Thyroid gland (tissue), 4 donors: ENCODE data around the gene GLRA3.
"Not testable (repeated sequence)": the region's sequence is repeated elsewhere in the genome, so short reads cannot be mapped to it uniquely, and the experiment has no call there.

Source experiments
- POLR2A ChIP-seq, 2 donors: fragments of 450-650 bp; IDR thresholded peaks; one replicate each; pipeline ENCODE4 v1.6.1; 2017; ENCODE audit warnings: antibody characterized with exemption in 2 of 2, mild to moderate bottlenecking in 2 of 2, moderate library complexity in 1 of 2
- TF ChIP-seq, protein P1 (sequence below), 6 experiments: fragments of 200-600 bp in 3 of 6; fragments of 450-650 bp in 3 of 6; sonication (generic) in 3 of 6; IDR thresholded peaks; one replicate each; pipeline ENCODE4 v1.5.1; 2016 to 2019; ENCODE audit warnings: antibody characterized with exemption in 6 of 6, mild to moderate bottlenecking in 2 of 6, inconsistent platforms in 1 of 6, moderate library complexity in 1 of 6

DNA sequence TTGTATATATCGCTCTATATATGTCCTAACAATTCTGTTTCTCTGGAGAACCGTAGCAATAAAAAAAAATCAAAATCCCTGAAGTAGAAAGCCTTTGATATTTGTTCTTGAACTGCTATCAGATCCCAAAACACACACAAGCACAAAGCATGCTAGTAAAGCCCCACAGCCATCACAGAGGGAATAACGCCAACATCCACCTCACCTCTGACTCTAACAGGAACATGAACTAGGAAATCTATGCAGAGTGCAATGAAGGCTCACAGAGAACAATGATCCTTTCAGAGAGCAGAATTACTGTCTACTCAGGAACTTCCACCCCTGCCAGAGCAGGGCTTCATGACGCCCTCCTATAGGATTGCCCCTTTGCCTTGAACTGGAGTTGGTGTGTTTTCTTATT is 44.1 kb upstream of the GLRA3 start:
- TF ChIP-seq, protein P1, sequence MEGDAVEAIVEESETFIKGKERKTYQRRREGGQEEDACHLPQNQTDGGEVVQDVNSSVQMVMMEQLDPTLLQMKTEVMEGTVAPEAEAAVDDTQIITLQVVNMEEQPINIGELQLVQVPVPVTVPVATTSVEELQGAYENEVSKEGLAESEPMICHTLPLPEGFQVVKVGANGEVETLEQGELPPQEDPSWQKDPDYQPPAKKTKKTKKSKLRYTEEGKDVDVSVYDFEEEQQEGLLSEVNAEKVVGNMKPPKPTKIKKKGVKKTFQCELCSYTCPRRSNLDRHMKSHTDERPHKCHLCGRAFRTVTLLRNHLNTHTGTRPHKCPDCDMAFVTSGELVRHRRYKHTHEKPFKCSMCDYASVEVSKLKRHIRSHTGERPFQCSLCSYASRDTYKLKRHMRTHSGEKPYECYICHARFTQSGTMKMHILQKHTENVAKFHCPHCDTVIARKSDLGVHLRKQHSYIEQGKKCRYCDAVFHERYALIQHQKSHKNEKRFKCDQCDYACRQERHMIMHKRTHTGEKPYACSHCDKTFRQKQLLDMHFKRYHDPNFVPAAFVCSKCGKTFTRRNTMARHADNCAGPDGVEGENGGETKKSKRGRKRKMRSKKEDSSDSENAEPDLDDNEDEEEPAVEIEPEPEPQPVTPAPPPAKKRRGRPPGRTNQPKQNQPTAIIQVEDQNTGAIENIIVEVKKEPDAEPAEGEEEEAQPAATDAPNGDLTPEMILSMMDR (IDR thresholded peaks at IDR 0.05): not testable (repeated sequence)
- TF ChIP-seq POLR2A (IDR thresholded peaks at IDR 0.05): not testable (repeated sequence)
